ENCODE measurements around the gene HBE1.

HBE1 gene

GRCh38 chr11:5228124-5228523, 41.6 kb downstream of the HBE1 start:
- no peaks in the 10 kb centered on the region for H3K4me1 ChIP-seq (ENCODE audit: control insufficient read depth, insufficient read depth, low read length)
- no peaks in the 10 kb centered on the region for H3K9me3 ChIP-seq (ENCODE audit: control insufficient read depth, insufficient read depth, low read depth, low read length)
- H3K36me3 ChIP-seq (ENCODE audit: control insufficient read depth in 2 of 2, insufficient read depth in 1 of 2, low read length in 2 of 2): no peaks in the 10 kb centered on the region
- no peak overlapping the region for H3K27ac ChIP-seq (ENCODE audit: extremely low read depth, low read depth, low read length)
- no peak overlapping the region for H3K4me3 ChIP-seq (ENCODE audit: low read depth, low read length)
- CTCF ChIA-PET: no interaction called here
- TF ChIP-seq KLF17 (tag by site-specific recombination; IDR thresholded peaks at IDR 0.05): no peak
- no peak for TF ChIP-seq ZSCAN23 (tag by site-specific recombination; IDR thresholded peaks at IDR 0.05)
- no peak for TF ChIP-seq OVOL3 (tag by site-specific recombination; IDR thresholded peaks at IDR 0.05)
- TF ChIP-seq ZFP3 (tag by site-specific recombination; IDR thresholded peaks at IDR 0.05; ENCODE audit: low read depth): no peak
- no peak for TF ChIP-seq ZNF121 (tag by site-specific recombination; IDR thresholded peaks at IDR 0.05)
- TF ChIP-seq MYNN (tag by site-specific recombination; IDR thresholded peaks at IDR 0.05; ENCODE audit: borderline replicate concordance): no peak
- no peak for TF ChIP-seq KLF10 (tag by site-specific recombination; IDR thresholded peaks at IDR 0.05)
- TF ChIP-seq REST (tag by site-specific recombination; IDR thresholded peaks at IDR 0.05): no peak
- no peak for TF ChIP-seq REPIN1 (tag by site-specific recombination; IDR thresholded peaks at IDR 0.05; ENCODE audit: low read depth)
- TF ChIP-seq ZNF335 (tag by site-specific recombination; conservative IDR thresholded peaks at IDR 0.05): no peak
- no peak for TF ChIP-seq ZNF394 (tag by site-specific recombination; IDR thresholded peaks at IDR 0.05; ENCODE audit: borderline replicate concordance)
- TF ChIP-seq ZNF416 (tag by site-specific recombination; IDR thresholded peaks at IDR 0.05): no peak
- no peak for TF ChIP-seq ZNF585B (tag by site-specific recombination; IDR thresholded peaks at IDR 0.05)
- no peak for TF ChIP-seq ZBTB20 (tag by site-specific recombination; IDR thresholded peaks at IDR 0.05)
- TF ChIP-seq ZNF311 (tag by site-specific recombination; IDR thresholded peaks at IDR 0.05; ENCODE audit: borderline replicate concordance): no peak
- POLR2A ChIA-PET: no interaction called here

- Histone ChIP-seq H3K4me3 (ENCODE audit: low read depth, low read length) (no peak overlapping the region), H3K9me3 (ENCODE audit: control insufficient read depth, insufficient read depth, low read depth, low read length) (no peaks in the 10 kb centered on the region), H3K36me3 (ENCODE audit: control insufficient read depth in 2 of 2, insufficient read depth in 1 of 2, low read length in 2 of 2) (no peaks in the 10 kb centered on the region), H3K27ac (ENCODE audit: extremely low read depth, low read depth, low read length) (no peak overlapping the region), H3K4me1 (ENCODE audit: control insufficient read depth, insufficient read depth, low read length) (no peaks in the 10 kb centered on the region)
- CTCF ChIA-PET: no interaction called here
- POLR2A ChIA-PET: no interaction called here
- TF ChIP-seq REPIN1 (tag by site-specific recombination; IDR thresholded peaks at IDR 0.05; ENCODE audit: low read depth) (no peak), ZNF324 (tag by site-specific recombination; IDR thresholded peaks at IDR 0.05) (no peak), ZNF10 (tag by site-specific recombination; IDR thresholded peaks at IDR 0.05) (no peak), ZNF488 (tag by site-specific recombination; IDR thresholded peaks at IDR 0.05) (no peak), CTCF (tag by site-specific recombination; IDR thresholded peaks at IDR 0.05) (no peak), ZSCAN18 (tag by site-specific recombination; IDR thresholded peaks at IDR 0.05) (no peak), INSM2 (tag by site-specific recombination; IDR thresholded peaks at IDR 0.05) (no peak), PRDM10 (tag by site-specific recombination; IDR thresholded peaks at IDR 0.05) (no peak)
These were observed 42.1 kb downstream of the HBE1 start for GRCh38 chr11:5227681-5228080.

Measured in HEK293 (cell line).